Neuronal stem cell (in vitro differentiated cells): ENCODE data around the gene MDM2.

Source experiments
- DNase-seq: peaks from one replicate; pipeline ENCODE4 v3.0.0-alpha.2; 2013; ENCODE audit warnings: low spot score
- H2AFZ ChIP-seq: one replicate; pipeline ENCODE4 v1.6.1; 2013; ENCODE audit warnings: mild to moderate bottlenecking, low read length, inconsistent platforms
- H2AK5ac ChIP-seq: 2 replicates; pipeline ENCODE4 v1.6.1; 2013; ENCODE audit warnings: low read depth, mild to moderate bottlenecking, inconsistent platforms, low read length, moderate library complexity, mixed read lengths
- H2BK120ac ChIP-seq: 2 replicates; pipeline ENCODE4 v1.6.1; 2013; ENCODE audit warnings: low read depth, mild to moderate bottlenecking, inconsistent platforms, low read length, moderate library complexity, mixed read lengths
- H2BK12ac ChIP-seq: one replicate; pipeline ENCODE4 v1.6.1; 2013; ENCODE audit warnings: low read length, inconsistent platforms
- H2BK15ac ChIP-seq: 2 replicates; pipeline ENCODE4 v1.6.1; 2013; ENCODE audit warnings: mild to moderate bottlenecking, low read length, inconsistent platforms, mixed read lengths
- H2BK5ac ChIP-seq: one replicate; pipeline ENCODE4 v1.6.1; 2013; ENCODE audit warnings: inconsistent platforms, mild to moderate bottlenecking, low read length, moderate library complexity
- H3K14ac ChIP-seq: one replicate; pipeline ENCODE4 v1.6.1; 2013; ENCODE audit warnings: low read length, inconsistent platforms
- H3K18ac ChIP-seq: 2 replicates; pipeline ENCODE4 v1.6.1; 2013; ENCODE audit warnings: low read length, inconsistent platforms
- H3K23ac ChIP-seq: 2 replicates; pipeline ENCODE4 v1.6.1; 2013; ENCODE audit warnings: low read depth, mild to moderate bottlenecking, mixed read lengths, low read length, inconsistent platforms; ENCODE audit not compliant: poor library complexity
- H3K27ac ChIP-seq: replicated peaks from 3 replicates; pipeline ENCODE4 v1.5.1; 2013; ENCODE audit warnings: low read length, inconsistent platforms
- H3K27me3 ChIP-seq, 3 experiments: 2 replicates each; pipeline ENCODE4 v1.6.1; 2013; ENCODE audit warnings: low read length in 3 of 3, mild to moderate bottlenecking in 2 of 3, inconsistent platforms in 1 of 3, low read depth in 1 of 3, mixed read lengths in 1 of 3, moderate library complexity in 1 of 3; ENCODE audit not compliant: control insufficient read depth in 3 of 3, insufficient read depth in 3 of 3
- H3K36me3 ChIP-seq, 2 donors: replicated peaks in 1 of 2; 2 replicates each; pipeline ENCODE4 v1.6.1; 2013; ENCODE audit warnings: low read length in 2 of 2; ENCODE audit not compliant: control insufficient read depth in 2 of 2, insufficient read depth in 2 of 2
- H3K4ac ChIP-seq: 2 replicates; pipeline ENCODE4 v1.6.1; 2013; ENCODE audit warnings: inconsistent platforms, mild to moderate bottlenecking, low read length, moderate library complexity
- H3K4me1 ChIP-seq, 2 donors: 1 replicate in 1 of 2; 2 replicates in 1 of 2; pipeline ENCODE4 v1.6.1; 2013; ENCODE audit warnings: low read length in 2 of 2, low read depth in 1 of 2; ENCODE audit not compliant: control insufficient read depth in 2 of 2, insufficient read depth in 1 of 2
- H3K4me2 ChIP-seq: one replicate; pipeline ENCODE4 v1.6.1; 2013; ENCODE audit warnings: mild to moderate bottlenecking, low read length, inconsistent platforms; ENCODE audit not compliant: insufficient read depth, poor library complexity, severe bottlenecking
- H3K4me3 ChIP-seq, 2 donors: 2 replicates each; pipeline ENCODE4 v1.5.1; 2013; ENCODE audit warnings: low read length in 2 of 2, mild to moderate bottlenecking in 2 of 2, inconsistent platforms in 1 of 2, moderate library complexity in 1 of 2
- H3K79me1 ChIP-seq: one replicate; pipeline ENCODE4 v1.6.1; 2013; ENCODE audit warnings: low read depth, mild to moderate bottlenecking, inconsistent platforms, low read length, moderate library complexity
- H3K9ac ChIP-seq: one replicate; pipeline ENCODE4 v1.6.1; 2013; ENCODE audit warnings: mild to moderate bottlenecking, low read depth, low read length, inconsistent platforms; ENCODE audit not compliant: poor library complexity
- H3K9me3 ChIP-seq, 2 donors: replicated peaks in 1 of 2; 2 replicates each; pipeline versions ENCODE3 to v1.6.1; 2013; ENCODE audit warnings: low read length in 2 of 2, mild to moderate bottlenecking in 2 of 2, inconsistent platforms in 1 of 2, low read depth in 1 of 2, mixed read lengths in 1 of 2, moderate library complexity in 1 of 2; ENCODE audit not compliant: control insufficient read depth in 2 of 2, insufficient read depth in 1 of 2
- H4K8ac ChIP-seq: one replicate; pipeline ENCODE4 v1.6.1; 2013; ENCODE audit warnings: low read depth, mild to moderate bottlenecking, inconsistent platforms, low read length, moderate library complexity
- H4K91ac ChIP-seq: one replicate; pipeline ENCODE4 v1.6.1; 2013; ENCODE audit warnings: low read length, low read depth, mild to moderate bottlenecking, inconsistent platforms; ENCODE audit not compliant: poor library complexity
- WGBS, 2 donors: extraction: QIAGEN DNeasy Blood & Tissue Kit; methylation state at CpG; one replicate each; pipeline ENCODE4 v1.1.7; 2013; ENCODE audit warnings: missing lambda C conversion rate in 2 of 2, mixed read lengths in 1 of 2; ENCODE audit not compliant: insufficient read length in 2 of 2, insufficient replicate concordance in 1 of 2; ENCODE audit errors: extremely low coverage in 2 of 2; 5-methylcytosine and 5-hydroxymethylcytosine counted together

MDM2 gene

DNA sequence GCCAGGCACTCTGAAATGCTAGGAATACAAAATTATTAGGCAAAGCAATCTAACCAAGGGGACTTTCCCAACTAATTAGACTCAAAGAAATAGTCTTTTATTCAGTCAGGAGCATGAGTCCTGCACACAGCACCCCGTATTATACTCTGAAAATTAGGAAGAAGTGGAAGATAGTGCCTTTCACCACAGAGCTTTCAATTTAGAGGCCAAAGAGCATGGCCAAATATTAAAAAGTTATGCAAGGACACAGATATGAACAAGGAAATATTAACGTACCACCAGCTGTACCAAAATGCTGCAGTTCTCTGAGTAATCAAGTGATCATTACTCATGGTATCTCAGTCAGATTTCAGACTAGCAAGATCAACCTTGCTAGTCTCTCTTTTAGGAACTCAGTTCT, 22.6 kb upstream of the MDM2 start:
- no peak overlapping the region for H4K8ac ChIP-seq
- H3K36me3 ChIP-seq, result no peaks in the 10 kb centered on the region
- no peak overlapping the region for H3K23ac ChIP-seq
- H3K79me1 ChIP-seq, result no peaks in the 10 kb centered on the region
- no peak overlapping the region for H3K9ac ChIP-seq
- no peak overlapping the region for H3K27ac ChIP-seq
- H3K4ac ChIP-seq, result no peak overlapping the region
- no peaks in the 10 kb centered on the region for H3K27me3 ChIP-seq
- no peak overlapping the region for H2BK5ac ChIP-seq
- H2AFZ ChIP-seq, result no peak overlapping the region
- H4K91ac ChIP-seq, result no peak overlapping the region
- no peak overlapping the region for H3K14ac ChIP-seq
- no peak overlapping the region for H2AK5ac ChIP-seq
- WGBS, 2 donors, result no CpG with 5 or more reads among the region's 2 CpGs
- DNase-seq, result no peak
- no peak overlapping the region for H2BK12ac ChIP-seq
- H2BK15ac ChIP-seq, result no peak overlapping the region
- no peak overlapping the region for H3K4me2 ChIP-seq
- no peak overlapping the region for H3K18ac ChIP-seq
- no peaks in the 10 kb centered on the region for H3K9me3 ChIP-seq
- H3K4me3 ChIP-seq, result no peak overlapping the region
- H2BK120ac ChIP-seq, result no peak overlapping the region
- H3K4me1 ChIP-seq, result no peaks in the 10 kb centered on the region

DNA sequence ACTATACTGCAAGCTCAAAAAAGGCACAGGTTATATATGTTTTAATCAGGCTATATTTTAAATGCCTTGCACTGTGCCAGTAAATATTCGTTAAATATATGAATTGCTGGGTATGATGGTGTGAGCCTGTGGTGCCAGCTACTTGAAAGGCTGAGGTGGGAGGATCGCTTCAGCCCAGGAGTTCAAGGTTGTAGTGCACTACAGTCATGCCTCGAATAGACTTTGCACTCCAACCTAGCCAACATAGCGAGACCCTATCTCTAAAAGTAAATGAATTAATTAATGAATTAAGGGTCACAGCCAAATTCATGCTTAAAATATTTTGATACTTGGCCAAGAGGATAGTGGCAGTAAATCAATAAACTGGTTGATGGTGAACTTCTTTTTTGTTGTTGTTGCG, 22.2 kb upstream of the MDM2 start:
- WGBS, 2 donors, result no CpG with 5 or more reads among the region's 5 CpGs
- H3K18ac ChIP-seq, result no peak overlapping the region
- no peaks in the 10 kb centered on the region for H3K9me3 ChIP-seq
- H2BK12ac ChIP-seq, result no peak overlapping the region
- no peak overlapping the region for H3K4ac ChIP-seq
- no peak overlapping the region for H2BK5ac ChIP-seq
- H3K36me3 ChIP-seq, result no peaks in the 10 kb centered on the region
- H3K27me3 ChIP-seq, result no peaks in the 10 kb centered on the region
- H3K4me1 ChIP-seq, result no peaks in the 10 kb centered on the region
- H3K4me3 ChIP-seq, result no peak overlapping the region
- H3K9ac ChIP-seq, result no peak overlapping the region
- DNase-seq, result no peak
- H2AK5ac ChIP-seq, result no peak overlapping the region
- H3K14ac ChIP-seq, result no peak overlapping the region
- no peak overlapping the region for H2AFZ ChIP-seq
- H3K23ac ChIP-seq, result no peak overlapping the region
- no peak overlapping the region for H4K91ac ChIP-seq
- no peak overlapping the region for H3K4me2 ChIP-seq
- no peaks in the 10 kb centered on the region for H3K79me1 ChIP-seq
- H2BK15ac ChIP-seq, result no peak overlapping the region
- H3K27ac ChIP-seq, result no peak overlapping the region
- H2BK120ac ChIP-seq, result no peak overlapping the region
- no peak overlapping the region for H4K8ac ChIP-seq

DNA sequence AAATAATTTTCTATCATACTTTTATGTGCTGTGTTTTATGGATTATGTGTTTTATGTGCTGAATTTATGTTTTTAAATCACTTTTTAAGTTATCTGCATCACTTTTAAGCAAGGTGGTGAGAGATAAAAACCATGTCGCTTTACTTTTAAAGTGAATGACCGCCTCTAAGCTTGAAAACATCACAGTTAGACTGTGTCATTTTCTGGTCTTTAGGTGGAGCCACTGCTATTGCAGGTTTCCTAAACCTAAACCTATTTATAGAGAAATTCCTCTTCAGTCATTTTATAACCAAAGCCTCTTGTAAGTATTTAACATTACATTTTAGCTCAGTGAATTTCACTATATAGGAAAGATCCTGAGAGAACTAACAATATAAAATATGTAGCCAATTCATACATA, 21.0 kb upstream of the MDM2 start:
- H3K4me1 ChIP-seq, result no peaks in the 10 kb centered on the region
- H2BK12ac ChIP-seq, result no peak overlapping the region
- no peaks in the 10 kb centered on the region for H3K79me1 ChIP-seq
- H2BK5ac ChIP-seq, result no peak overlapping the region
- H3K18ac ChIP-seq, result no peak overlapping the region
- no peak overlapping the region for H2BK15ac ChIP-seq
- H3K4me2 ChIP-seq, result no peak overlapping the region
- no peak overlapping the region for H3K4me3 ChIP-seq
- no peak overlapping the region for H3K4ac ChIP-seq
- no peak overlapping the region for H3K14ac ChIP-seq
- H3K23ac ChIP-seq, result no peak overlapping the region
- H3K27ac ChIP-seq, result no peak overlapping the region
- H4K91ac ChIP-seq, result no peak overlapping the region
- no peaks in the 10 kb centered on the region for H3K36me3 ChIP-seq
- H4K8ac ChIP-seq, result no peak overlapping the region
- no peaks in the 10 kb centered on the region for H3K9me3 ChIP-seq
- no peak for DNase-seq
- peak overlapping the region; percentile 63 for H2AFZ ChIP-seq
- H2BK120ac ChIP-seq, result no peak overlapping the region
- H3K9ac ChIP-seq, result no peak overlapping the region
- WGBS, 2 donors, result no CpG with 5 or more reads among the region's 2 CpGs
- no peak overlapping the region for H2AK5ac ChIP-seq
- H3K27me3 ChIP-seq, result no peaks in the 10 kb centered on the region

DNA sequence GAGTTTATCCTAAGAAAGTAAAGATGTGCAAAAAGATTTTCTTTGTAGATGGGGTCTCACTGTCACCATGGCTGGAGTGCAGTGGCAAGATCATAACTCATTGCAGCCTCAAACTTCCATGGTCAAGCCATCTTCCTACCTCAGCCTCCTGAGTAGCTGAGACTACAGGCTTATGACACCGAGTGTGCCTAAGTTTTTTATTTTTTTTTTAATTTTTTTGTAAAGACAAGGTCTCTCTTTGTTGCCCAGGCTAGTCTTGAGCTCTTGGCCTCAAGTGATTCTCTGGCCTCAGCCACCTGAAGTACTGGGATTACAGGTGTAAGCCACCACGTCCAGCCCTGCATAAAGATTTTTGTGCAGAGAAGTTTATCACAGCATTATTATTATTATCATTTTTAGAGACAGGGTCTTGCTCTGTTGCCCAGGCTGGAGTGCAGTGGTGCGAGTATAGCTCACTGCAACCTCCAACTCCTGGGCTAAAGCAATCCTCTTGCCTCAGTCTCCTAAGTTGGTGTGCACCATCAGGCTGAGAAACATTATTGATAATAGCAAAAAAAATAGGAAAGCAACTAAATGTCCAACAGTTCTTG, 19.3 kb upstream of the MDM2 start:
- H4K8ac ChIP-seq, result no peak overlapping the region
- WGBS, 2 donors, result no CpG with 5 or more reads among the region's 3 CpGs
- H3K4me1 ChIP-seq, result no peaks in the 10 kb centered on the region
- H3K14ac ChIP-seq, result no peak overlapping the region
- H2AFZ ChIP-seq, result no peak overlapping the region
- H3K79me1 ChIP-seq, result no peaks in the 10 kb centered on the region
- no peak overlapping the region for H3K4me3 ChIP-seq
- no peak overlapping the region for H2BK12ac ChIP-seq
- H3K36me3 ChIP-seq, result no peaks in the 10 kb centered on the region
- H2BK5ac ChIP-seq, result no peak overlapping the region
- H3K4me2 ChIP-seq, result no peak overlapping the region
- H3K23ac ChIP-seq, result no peak overlapping the region
- no peak overlapping the region for H2BK120ac ChIP-seq
- H3K9me3 ChIP-seq, result no peaks in the 10 kb centered on the region
- no peak overlapping the region for H3K27ac ChIP-seq
- H4K91ac ChIP-seq, result no peak overlapping the region
- H2AK5ac ChIP-seq, result no peak overlapping the region
- no peaks in the 10 kb centered on the region for H3K27me3 ChIP-seq
- H3K18ac ChIP-seq, result no peak overlapping the region
- no peak overlapping the region for H3K4ac ChIP-seq
- no peak for DNase-seq
- H3K9ac ChIP-seq, result no peak overlapping the region
- H2BK15ac ChIP-seq, result no peak overlapping the region
